ENCODE data around the gene FLT4. TPM values are rescaled to one million over a fixed set of nuclear protein-coding genes. Genes with fewer than 3 reads are reported as not detected.
"Not testable (repeated sequence)": the region's sequence is repeated elsewhere in the genome, so short reads cannot be mapped to it uniquely, and the experiment has no call there.

The FLT4 gene
- total RNA-seq, 1 donor from 2014 or later, result 3.8 TPM

- no peak for DNase-seq (ENCODE audit: low read depth)
- no peak overlapping the region for H3K4me3 ChIP-seq (ENCODE audit: low read depth, low read length)
- TF ChIP-seq, protein P1, sequence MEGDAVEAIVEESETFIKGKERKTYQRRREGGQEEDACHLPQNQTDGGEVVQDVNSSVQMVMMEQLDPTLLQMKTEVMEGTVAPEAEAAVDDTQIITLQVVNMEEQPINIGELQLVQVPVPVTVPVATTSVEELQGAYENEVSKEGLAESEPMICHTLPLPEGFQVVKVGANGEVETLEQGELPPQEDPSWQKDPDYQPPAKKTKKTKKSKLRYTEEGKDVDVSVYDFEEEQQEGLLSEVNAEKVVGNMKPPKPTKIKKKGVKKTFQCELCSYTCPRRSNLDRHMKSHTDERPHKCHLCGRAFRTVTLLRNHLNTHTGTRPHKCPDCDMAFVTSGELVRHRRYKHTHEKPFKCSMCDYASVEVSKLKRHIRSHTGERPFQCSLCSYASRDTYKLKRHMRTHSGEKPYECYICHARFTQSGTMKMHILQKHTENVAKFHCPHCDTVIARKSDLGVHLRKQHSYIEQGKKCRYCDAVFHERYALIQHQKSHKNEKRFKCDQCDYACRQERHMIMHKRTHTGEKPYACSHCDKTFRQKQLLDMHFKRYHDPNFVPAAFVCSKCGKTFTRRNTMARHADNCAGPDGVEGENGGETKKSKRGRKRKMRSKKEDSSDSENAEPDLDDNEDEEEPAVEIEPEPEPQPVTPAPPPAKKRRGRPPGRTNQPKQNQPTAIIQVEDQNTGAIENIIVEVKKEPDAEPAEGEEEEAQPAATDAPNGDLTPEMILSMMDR (conservative IDR thresholded peaks at IDR 0.05; ENCODE audit: low read depth, low read length), result no peak
Observed at GRCh38 chr5:180689071-180689694, 39.8 kb upstream of the FLT4 start.

DNA sequence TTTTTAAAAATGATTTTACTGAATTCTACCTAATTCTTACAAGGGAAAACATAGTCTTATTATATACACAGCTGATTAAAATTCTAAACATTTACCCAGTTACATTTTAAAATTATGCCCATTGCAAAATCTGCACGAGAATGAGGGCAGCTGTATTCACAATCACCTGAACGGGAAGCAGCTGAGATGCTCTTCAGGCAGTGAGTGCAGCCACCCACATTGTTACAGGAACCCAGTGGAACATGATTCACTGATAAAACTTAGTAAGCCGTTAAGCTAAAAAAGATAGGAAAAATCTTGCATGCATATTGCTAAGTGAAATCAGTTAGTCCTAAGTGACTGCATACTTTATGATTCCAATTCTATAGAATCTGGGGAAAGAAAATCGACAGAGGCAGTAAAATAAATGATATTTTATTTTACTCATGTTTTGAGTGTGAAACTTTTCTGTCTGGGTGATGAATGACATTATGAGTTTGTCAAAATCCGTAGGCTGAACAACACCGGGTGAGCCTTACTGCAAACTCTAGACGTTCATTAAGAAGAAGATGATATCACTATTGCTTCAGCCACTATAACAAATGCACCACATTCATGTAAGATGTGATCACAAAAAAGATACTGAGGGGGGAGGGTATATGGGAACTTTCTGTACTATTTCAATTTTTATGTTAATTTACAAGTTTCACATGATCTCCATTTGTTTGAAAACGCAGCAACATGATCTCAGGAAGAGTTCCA lies 39.1 kb upstream of the FLT4 start:
- TF ChIP-seq, protein P1 (conservative IDR thresholded peaks at IDR 0.05; ENCODE audit: low read depth, low read length), result no peak

GRCh38 chr5:180686799-180687198 lies 37.4 kb upstream of the FLT4 start:
- not testable (repeated sequence) for DNase-seq (ENCODE audit: low read depth); H3K4me3 ChIP-seq (ENCODE audit: low read depth, low read length)

More for the DNA sequence above, 39.1 kb upstream of the FLT4 start:
- no peak for DNase-seq (ENCODE audit: low read depth)
- H3K4me3 ChIP-seq (ENCODE audit: low read depth, low read length), result no peak overlapping the region

- no peak overlapping the region for H3K4me3 ChIP-seq (ENCODE audit: low read depth, low read length)
- TF ChIP-seq, protein P1 (conservative IDR thresholded peaks at IDR 0.05; ENCODE audit: low read depth, low read length), result no peak
- no peak for DNase-seq (ENCODE audit: low read depth)
Observed at GRCh38 chr5:180684623-180685161, 35.3 kb upstream of the FLT4 start.

- DNase-seq (ENCODE audit: low read depth), result no peak
- TF ChIP-seq, protein P1 (conservative IDR thresholded peaks at IDR 0.05; ENCODE audit: low read depth, low read length), result no peak
- H3K4me3 ChIP-seq (ENCODE audit: low read depth, low read length), result no peak overlapping the region
Observed at GRCh38 chr5:180683220-180683922, 34.0 kb upstream of the FLT4 start.

GRCh38 chr5:180682560-180682959 lies 33.2 kb upstream of the FLT4 start:
- no peak overlapping the region for H3K4me3 ChIP-seq (ENCODE audit: low read depth, low read length)
- DNase-seq (ENCODE audit: low read depth), result no peak
- TF ChIP-seq, protein P1 (conservative IDR thresholded peaks at IDR 0.05; ENCODE audit: low read depth, low read length), result no peak

DNA sequence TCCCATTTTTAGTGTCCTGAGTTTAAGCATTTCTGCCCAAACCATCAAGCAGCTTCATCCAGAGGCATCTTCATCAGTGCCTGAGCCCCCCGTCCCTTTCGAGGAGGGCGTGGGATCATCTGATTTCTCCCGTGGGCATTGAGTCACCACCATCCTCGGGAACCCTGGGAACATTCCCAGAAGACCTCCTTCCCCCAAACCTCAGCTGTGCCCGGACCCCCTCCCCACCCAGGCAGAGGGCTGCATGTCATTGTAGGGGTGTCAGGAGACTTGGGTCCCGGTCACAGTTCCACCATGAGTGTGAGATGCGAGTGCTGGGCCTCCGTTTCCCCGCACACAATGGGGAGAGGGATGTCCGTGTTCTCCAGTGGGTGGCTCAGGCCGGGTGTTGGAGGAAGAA lies 32.6 kb upstream of the FLT4 start:
- not testable (repeated sequence) for H3K4me3 ChIP-seq (ENCODE audit: low read depth, low read length); DNase-seq (ENCODE audit: low read depth)

DNA sequence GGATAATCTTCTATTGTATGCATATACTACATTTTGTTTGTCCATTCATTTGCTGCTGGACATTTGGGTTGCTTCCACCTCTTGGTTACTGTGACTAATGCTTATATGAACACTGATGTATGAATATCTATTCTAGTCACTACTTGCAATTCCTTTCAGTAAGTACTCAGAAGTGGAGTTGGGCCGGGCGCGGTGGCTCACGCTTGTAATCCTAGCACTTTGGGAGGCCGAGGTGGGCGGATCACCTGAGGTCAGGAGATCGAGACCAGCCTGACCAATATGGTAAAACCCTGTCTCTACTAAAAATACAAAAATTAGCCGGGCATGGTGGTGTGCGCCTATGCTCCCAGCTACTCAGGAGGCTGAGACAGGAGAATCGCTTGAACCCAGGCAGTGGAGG lies 28.9 kb upstream of the FLT4 start:
- not testable (repeated sequence) for H3K4me3 ChIP-seq (ENCODE audit: low read depth, low read length); DNase-seq (ENCODE audit: low read depth)

Measured in epithelial cell of proximal tubule (primary cell).